A549 treated with AZD2906 at 1 μM for 4 hours (cell line): ENCODE results near the gene GPR4. TPM values are rescaled to one million over a fixed set of nuclear protein-coding genes. Genes with fewer than 3 reads are reported as not detected.

Experiments used
- total RNA-seq: library from RNA; stranded (reverse); fragments of 200-300 nt; extraction: Qiagen RNA extraction; gene quantifications from 5 replicates; pipeline ENCODE4 v1.2.3, GENCODE V29; 2022

Gene GPR4
- 0.15 to 0.66 TPM (median 0.22 TPM) in 5 replicates for total RNA-seq

GRCh38 chr19:45601524-45602374 is at the start of gene GPR4:
Gene GPR4, minus strand, starts transcription at chr19:45602212. Its CDS starts 10,346 bp downstream, at chr19:45591866.

GRCh38 chr19:45638930-45639729 is 37.1 kb upstream of the GPR4 start, which contains the start of gene EML2:
Gene EML2, minus strand, starts transcription at chr19:45639397. Its CDS starts 21 bp downstream, at chr19:45639376.

GRCh38 chr19:45584332-45585157 is 17.5 kb downstream of the GPR4 start, which contains the start of gene OPA3:
Gene OPA3, minus strand, starts transcription at chr19:45584802. Its CDS starts 38 bp downstream, at chr19:45584764.

Other genes with a start within 250 kb of the GPR4 start
- 9.4 to 13.9 TPM (median 12.3 TPM) in 5 replicates for gene ERCC2, start 231.6 kb downstream of the GPR4 start, total RNA-seq
- gene PPP1R13L, start 197.1 kb downstream of the GPR4 start, total RNA-seq, result 35.8 to 49.1 TPM (median 40.0 TPM) in 5 replicates
- gene POLR1G, start 195.6 kb downstream of the GPR4 start, total RNA-seq, result 42.2 to 51.6 TPM (median 45.0 TPM) in 5 replicates
- 135 to 175 TPM (median 167 TPM) in 5 replicates for gene ERCC1, start 178.3 kb downstream of the GPR4 start, total RNA-seq
- gene FOSB, start 134.2 kb downstream of the GPR4 start, total RNA-seq, result 8.7 to 13.2 TPM (median 10.6 TPM) in 5 replicates
- gene RTN2, start 105.2 kb downstream of the GPR4 start, total RNA-seq, result 11.7 to 14.4 TPM (median 12.6 TPM) in 5 replicates
- gene PPM1N, start 103.8 kb downstream of the GPR4 start, total RNA-seq, result 6.2 to 9.9 TPM (median 6.9 TPM) in 5 replicates
- gene VASP, start 94.7 kb downstream of the GPR4 start, total RNA-seq, result 212 to 260 TPM (median 239 TPM) in 5 replicates
- gene OPA3, start 17.4 kb downstream of the GPR4 start, total RNA-seq, result 12.5 to 18.5 TPM (median 16.9 TPM) in 5 replicates
- gene EML2, start 37.2 kb upstream of the GPR4 start, total RNA-seq, result 19.3 to 27.2 TPM (median 23.1 TPM) in 5 replicates
- gene GIPR, start 66.0 kb upstream of the GPR4 start, total RNA-seq, result 2.0 to 3.3 TPM (median 2.9 TPM) in 5 replicates
- gene SNRPD2, start 89.7 kb upstream of the GPR4 start, total RNA-seq, result 761 to 882 TPM (median 789 TPM) in 5 replicates
- 6.6 to 9.5 TPM (median 8.7 TPM) in 5 replicates for gene QPCTL, start 90.5 kb upstream of the GPR4 start, total RNA-seq
- 7.8 to 11.1 TPM (median 9.7 TPM) in 5 replicates for gene FBXO46, start 128.7 kb upstream of the GPR4 start, total RNA-seq
- gene MEIOSIN, start 131.2 kb upstream of the GPR4 start, total RNA-seq, result 0.03 to 0.06 TPM (median 0.05 TPM) in 5 replicates
- 16.8 to 31.3 TPM (median 28.9 TPM) in 5 replicates for gene SIX5, start 167.0 kb upstream of the GPR4 start, total RNA-seq
- gene DMPK, start 180.3 kb upstream of the GPR4 start, total RNA-seq, result 29.1 to 45.4 TPM (median 40.2 TPM) in 5 replicates
- 22.5 to 34.8 TPM (median 30.3 TPM) in 5 replicates for gene DMWD, start 190.6 kb upstream of the GPR4 start, total RNA-seq
- not detected in 5 replicates for gene RSPH6A, start 213.1 kb upstream of the GPR4 start, total RNA-seq